Measurements from ENCODE around the gene CARD18. TPM values are rescaled to one million over a fixed set of nuclear protein-coding genes. Genes with fewer than 3 reads are reported as not detected.

The CARD18 gene
- total RNA-seq, 1 donor from 2014 or later, result not detected

Other genes with a start within 250 kb of the CARD18 start
- not detected in 2 replicates for gene CASP12, start 241.3 kb downstream of the CARD18 start, total RNA-seq
- 83.3 and 91.9 TPM in 2 replicates for gene CASP4, start 171.2 kb downstream of the CARD18 start, total RNA-seq
- not detected in 2 replicates for gene CASP5, start 116.6 kb downstream of the CARD18 start, total RNA-seq
- 52.8 and 55.5 TPM in 2 replicates for gene CASP1, start 104.6 kb downstream of the CARD18 start, total RNA-seq
- 61.6 and 65.3 TPM in 2 replicates for gene CARD16, start 94.4 kb downstream of the CARD18 start, total RNA-seq